Measurements from ENCODE around the gene NMRK1. TPM values are rescaled to one million over a fixed set of nuclear protein-coding genes. Genes with fewer than 3 reads are reported as not detected.

NMRK1 gene
- total and polyA plus RNA-seq, 2 of the 13 experiments (the other 11 are each of a cell fraction or from before 2014, with no cell fraction given): 9.1 to 12.9 TPM

DNA sequence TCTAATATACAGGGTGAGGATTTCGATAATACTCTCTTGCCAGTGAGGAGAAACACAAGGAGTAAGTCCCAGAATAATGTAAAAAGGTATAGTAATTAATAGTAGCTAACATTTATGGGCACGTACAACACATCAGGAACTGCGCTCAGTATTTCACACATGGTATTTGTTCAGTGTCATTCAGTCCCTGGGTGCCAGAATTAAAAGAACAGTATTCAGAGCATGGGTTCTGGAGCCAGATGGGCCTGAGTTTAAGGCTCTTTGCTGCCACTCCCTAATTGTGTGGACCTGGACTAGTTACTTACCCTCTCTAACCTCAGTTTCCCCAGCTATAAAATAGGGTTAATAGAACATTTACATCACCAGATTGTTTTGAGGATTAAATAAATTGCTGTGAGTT lies 16.7 kb upstream of the NMRK1 start:
- ATAC-seq: no peak
- POLR2A ChIA-PET: no interaction called here
- H3K36me3 ChIP-seq (replicated peaks in 1 of 2; ENCODE audit: control insufficient read depth in 1 of 2, insufficient read depth in 2 of 2, low read length in 2 of 2): no peaks in the 10 kb centered on the region

More for the DNA sequence above, 16.7 kb upstream of the NMRK1 start:
- in situ Hi-C loops (cut with HindIII; ENCODE audit: extremely low pct_ligation_motif_present, low pct_unique_long_range_greater_than_20kb): no loop called here
- 95% methylated on average over 3 of the region's 3 CpGs for WGBS (ENCODE audit: low lambda C conversion rate)
- TF ChIP-seq NCOA5 (CRISPR knock-in tag; IDR thresholded peaks at IDR 0.05): no peak
- TF ChIP-seq, protein P1, sequence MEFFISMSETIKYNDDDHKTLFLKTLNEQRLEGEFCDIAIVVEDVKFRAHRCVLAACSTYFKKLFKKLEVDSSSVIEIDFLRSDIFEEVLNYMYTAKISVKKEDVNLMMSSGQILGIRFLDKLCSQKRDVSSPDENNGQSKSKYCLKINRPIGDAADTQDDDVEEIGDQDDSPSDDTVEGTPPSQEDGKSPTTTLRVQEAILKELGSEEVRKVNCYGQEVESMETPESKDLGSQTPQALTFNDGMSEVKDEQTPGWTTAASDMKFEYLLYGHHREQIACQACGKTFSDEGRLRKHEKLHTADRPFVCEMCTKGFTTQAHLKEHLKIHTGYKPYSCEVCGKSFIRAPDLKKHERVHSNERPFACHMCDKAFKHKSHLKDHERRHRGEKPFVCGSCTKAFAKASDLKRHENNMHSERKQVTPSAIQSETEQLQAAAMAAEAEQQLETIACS (CRISPR knock-in tag; IDR thresholded peaks at IDR 0.05): no peak
- TF ChIP-seq ZNF577 (CRISPR knock-in tag; IDR thresholded peaks at IDR 0.05; ENCODE audit: borderline replicate concordance, low read depth): no peak
- TF ChIP-seq, protein P2, sequence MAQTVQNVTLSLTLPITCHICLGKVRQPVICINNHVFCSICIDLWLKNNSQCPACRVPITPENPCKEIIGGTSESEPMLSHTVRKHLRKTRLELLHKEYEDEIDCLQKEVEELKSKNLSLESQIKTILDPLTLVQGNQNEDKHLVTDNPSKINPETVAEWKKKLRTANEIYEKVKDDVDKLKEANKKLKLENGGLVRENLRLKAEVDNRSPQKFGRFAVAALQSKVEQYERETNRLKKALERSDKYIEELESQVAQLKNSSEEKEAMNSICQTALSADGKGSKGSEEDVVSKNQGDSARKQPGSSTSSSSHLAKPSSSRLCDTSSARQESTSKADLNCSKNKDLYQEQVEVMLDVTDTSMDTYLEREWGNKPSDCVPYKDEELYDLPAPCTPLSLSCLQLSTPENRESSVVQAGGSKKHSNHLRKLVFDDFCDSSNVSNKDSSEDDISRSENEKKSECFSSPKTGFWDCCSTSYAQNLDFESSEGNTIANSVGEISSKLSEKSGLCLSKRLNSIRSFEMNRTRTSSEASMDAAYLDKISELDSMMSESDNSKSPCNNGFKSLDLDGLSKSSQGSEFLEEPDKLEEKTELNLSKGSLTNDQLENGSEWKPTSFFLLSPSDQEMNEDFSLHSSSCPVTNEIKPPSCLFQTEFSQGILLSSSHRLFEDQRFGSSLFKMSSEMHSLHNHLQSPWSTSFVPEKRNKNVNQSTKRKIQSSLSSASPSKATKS (CRISPR knock-in tag; IDR thresholded peaks at IDR 0.05): no peak
- TF ChIP-seq ATF7-NPFF (CRISPR knock-in tag; IDR thresholded peaks at IDR 0.05; ENCODE audit: low read depth): no peak
- TF ChIP-seq ZNF17 (CRISPR knock-in tag; IDR thresholded peaks at IDR 0.05): no peak
- TF ChIP-seq GFI1 (CRISPR knock-in tag; IDR thresholded peaks at IDR 0.05; ENCODE audit: borderline replicate concordance): no peak
- TF ChIP-seq ZNF703 (CRISPR knock-in tag; IDR thresholded peaks at IDR 0.05; ENCODE audit: borderline replicate concordance): no peak
- no peak for TF ChIP-seq ZKSCAN8 (CRISPR knock-in tag; IDR thresholded peaks at IDR 0.05; ENCODE audit: borderline replicate concordance)
- no peak for TF ChIP-seq FOXJ3 (CRISPR knock-in tag; IDR thresholded peaks at IDR 0.05; ENCODE audit: borderline replicate concordance)
- TF ChIP-seq TMF1 (CRISPR knock-in tag; IDR thresholded peaks at IDR 0.05; ENCODE audit: low read depth): no peak
- TF ChIP-seq HNRNPK (IDR thresholded peaks at IDR 0.05; ENCODE audit: low read depth, low read length, poor library complexity, severe bottlenecking): no peak
- no peak for TF ChIP-seq ZNF251 (CRISPR knock-in tag; IDR thresholded peaks at IDR 0.05)
- TF ChIP-seq DR1 (CRISPR knock-in tag; IDR thresholded peaks at IDR 0.05): no peak
- TF ChIP-seq, protein P3, sequence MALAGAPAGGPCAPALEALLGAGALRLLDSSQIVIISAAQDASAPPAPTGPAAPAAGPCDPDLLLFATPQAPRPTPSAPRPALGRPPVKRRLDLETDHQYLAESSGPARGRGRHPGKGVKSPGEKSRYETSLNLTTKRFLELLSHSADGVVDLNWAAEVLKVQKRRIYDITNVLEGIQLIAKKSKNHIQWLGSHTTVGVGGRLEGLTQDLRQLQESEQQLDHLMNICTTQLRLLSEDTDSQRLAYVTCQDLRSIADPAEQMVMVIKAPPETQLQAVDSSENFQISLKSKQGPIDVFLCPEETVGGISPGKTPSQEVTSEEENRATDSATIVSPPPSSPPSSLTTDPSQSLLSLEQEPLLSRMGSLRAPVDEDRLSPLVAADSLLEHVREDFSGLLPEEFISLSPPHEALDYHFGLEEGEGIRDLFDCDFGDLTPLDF (CRISPR knock-in tag; IDR thresholded peaks at IDR 0.05): no peak
- TF ChIP-seq ZNF557 (CRISPR knock-in tag; IDR thresholded peaks at IDR 0.05): no peak
- no peak for TF ChIP-seq ZNF235 (CRISPR knock-in tag; IDR thresholded peaks at IDR 0.05; ENCODE audit: borderline replicate concordance)
- no peak for TF ChIP-seq TRIM24 (CRISPR knock-in tag; IDR thresholded peaks at IDR 0.05)
- TF ChIP-seq ZNF44 (CRISPR knock-in tag; IDR thresholded peaks at IDR 0.05): no peak
- no peak for TF ChIP-seq ZNF607 (CRISPR knock-in tag; IDR thresholded peaks at IDR 0.05; ENCODE audit: borderline replicate concordance)
- no peak overlapping the region for H2AFZ ChIP-seq (ENCODE audit: low read length)
- no peak overlapping the region for H3K27ac ChIP-seq (ENCODE audit: extremely low read length, insufficient read depth, low read length)
- H3K4me3 ChIP-seq (replicated peaks in 1 of 3; ENCODE audit: insufficient read depth in 1 of 3, low read depth in 2 of 3, low read length in 3 of 3): no peak overlapping the region
- peaks cover 24% of the 10 kb centered on the region for H3K4me1 ChIP-seq (ENCODE audit: insufficient read depth, low read length)
- no peaks in the 10 kb centered on the region for H3K27me3 ChIP-seq (ENCODE audit: control insufficient read depth in 1 of 2, insufficient read depth in 2 of 2, low read length in 2 of 2)
- H3K4me2 ChIP-seq (ENCODE audit: low read depth, low read length): no peak overlapping the region
- H3K79me2 ChIP-seq (ENCODE audit: insufficient read depth, low read length): peaks cover 5% of the 10 kb centered on the region
- intact Hi-C loops (cut with micrococcal nuclease; ENCODE audit: unreplicated experiment): no loop called here
- no peak overlapping the region for H3K9ac ChIP-seq (ENCODE audit: insufficient read depth, low read depth, low read length)
- CTCF ChIA-PET (ENCODE audit: low intra/inter-chr PET ratio, low total read pairs): no interaction called here
- DNase-seq (ENCODE audit: low spot score) (no peak), FAIRE-seq (no peak)
- no peaks in the 10 kb centered on the region for H4K20me1 ChIP-seq (ENCODE audit: insufficient read depth, low read length)
- BruUV-seq (replicated peaks): no TSS peak
- H3K9me3 ChIP-seq (ENCODE audit: low read length): no peaks in the 10 kb centered on the region

Measured in HepG2 (cell line).